Mesothelial cell of epicardium (in vitro differentiated cells): ENCODE results near the gene SHISA2. TPM values are rescaled to one million over a fixed set of nuclear protein-coding genes. Genes with fewer than 3 reads are reported as not detected.

Experiments
- DNase-seq, 2 experiments: peaks; one replicate each; pipeline ENCODE4 v3.0.0; 2021; ENCODE audit warnings: low spot score in 2 of 2; ENCODE audit not compliant: unreplicated experiment in 2 of 2
- H3K27ac Mint-ChIP-seq: 2 replicates; pipeline ENCODE4 v1.8.0; 2021; ENCODE audit warnings: mixed read lengths
- H3K27me3 Mint-ChIP-seq: 2 replicates; pipeline ENCODE4 v1.8.0; 2021; ENCODE audit warnings: low read depth, mixed read lengths
- H3K36me3 Mint-ChIP-seq: 2 replicates; pipeline ENCODE4 v1.8.0; 2021; ENCODE audit warnings: mixed read lengths
- H3K4me1 Mint-ChIP-seq: 2 replicates; pipeline ENCODE4 v1.8.0; 2021; ENCODE audit warnings: mixed read lengths
- H3K4me3 Mint-ChIP-seq: 2 replicates; pipeline ENCODE4 v1.8.0; 2021; ENCODE audit warnings: mild to moderate bottlenecking, moderate library complexity, mixed read lengths
- H3K9me3 Mint-ChIP-seq: 2 replicates; pipeline ENCODE4 v1.8.0; 2021; ENCODE audit warnings: mixed read lengths
- CTCF ChIP-seq: fragments of 200-600 bp; sonication (generic); IDR thresholded peaks from one replicate; pipeline ENCODE4 v1.5.0; 2021; ENCODE audit warnings: antibody characterized with exemption; ENCODE audit not compliant: unreplicated experiment
- total RNA-seq: library from RNA; stranded (reverse); gene quantifications from 3 replicates; pipeline ENCODE4 v1.2.1, GENCODE V29; 2021

SHISA2 gene
- total RNA-seq, 1 donor from 2014 or later: 4.5 TPM

GRCh38 chr13:26036383-26036782 is 15.4 kb downstream of the SHISA2 start:
- no peaks in the 10 kb centered on the region for H3K36me3 Mint-ChIP-seq
- no peak for TF ChIP-seq CTCF
- no peak overlapping the region for H3K4me3 Mint-ChIP-seq
- peaks cover 2% of the 10 kb centered on the region for H3K27me3 Mint-ChIP-seq
- H3K27ac Mint-ChIP-seq: no peak overlapping the region
- H3K9me3 Mint-ChIP-seq: peaks cover 10% of the 10 kb centered on the region
- no peak for DNase-seq
- no peaks in the 10 kb centered on the region for H3K4me1 Mint-ChIP-seq

GRCh38 chr13:26034018-26034417 is 17.8 kb downstream of the SHISA2 start:
- peaks cover 15% of the 10 kb centered on the region for H3K9me3 Mint-ChIP-seq
- H3K36me3 Mint-ChIP-seq: no peaks in the 10 kb centered on the region
- DNase-seq: no peak
- no peak overlapping the region for H3K27ac Mint-ChIP-seq
- peaks cover 2% of the 10 kb centered on the region for H3K27me3 Mint-ChIP-seq
- no peaks in the 10 kb centered on the region for H3K4me1 Mint-ChIP-seq
- no peak for TF ChIP-seq CTCF
- H3K4me3 Mint-ChIP-seq: no peak overlapping the region

- peaks cover 10% of the 10 kb centered on the region for H3K9me3 Mint-ChIP-seq
- no peaks in the 10 kb centered on the region for H3K36me3 Mint-ChIP-seq
- TF ChIP-seq CTCF: no peak
- H3K27ac Mint-ChIP-seq: no peak overlapping the region
- H3K4me3 Mint-ChIP-seq: no peak overlapping the region
- DNase-seq: no peak
- peaks cover 5% of the 10 kb centered on the region for H3K4me1 Mint-ChIP-seq
- peaks cover 2% of the 10 kb centered on the region for H3K27me3 Mint-ChIP-seq
Measured at GRCh38 chr13:26030331-26030730, 21.5 kb downstream of the SHISA2 start.

GRCh38 chr13:26029581-26030136 is 22.2 kb downstream of the SHISA2 start:
- H3K27me3 Mint-ChIP-seq: peaks cover 2% of the 10 kb centered on the region
- no peak overlapping the region for H3K4me3 Mint-ChIP-seq
- DNase-seq: no peak
- H3K36me3 Mint-ChIP-seq: no peaks in the 10 kb centered on the region
- peaks cover 10% of the 10 kb centered on the region for H3K4me1 Mint-ChIP-seq
- TF ChIP-seq CTCF: no peak
- peaks cover 10% of the 10 kb centered on the region for H3K9me3 Mint-ChIP-seq
- no peak overlapping the region for H3K27ac Mint-ChIP-seq

- DNase-seq: no peak
- H3K27me3 Mint-ChIP-seq: no peaks in the 10 kb centered on the region
- H3K4me3 Mint-ChIP-seq: no peak overlapping the region
- no peak for TF ChIP-seq CTCF
- H3K36me3 Mint-ChIP-seq: peaks cover under 1% of the 10 kb centered on the region
- peaks cover 5% of the 10 kb centered on the region for H3K9me3 Mint-ChIP-seq
- H3K27ac Mint-ChIP-seq: no peak overlapping the region
- H3K4me1 Mint-ChIP-seq: peaks cover 42% of the 10 kb centered on the region
Measured at GRCh38 chr13:26026211-26026610, 25.6 kb downstream of the SHISA2 start.

GRCh38 chr13:26025771-26026170 is 26.0 kb downstream of the SHISA2 start:
- Mint-ChIP-seq H3K36me3 (peaks cover 5% of the 10 kb centered on the region), H3K9me3 (peaks cover 2% of the 10 kb centered on the region), H3K27me3 (no peaks in the 10 kb centered on the region), H3K27ac (no peak overlapping the region), H3K4me3 (no peak overlapping the region), H3K4me1 (peaks cover 46% of the 10 kb centered on the region)
- DNase-seq: no peak
- TF ChIP-seq CTCF: no peak
